ENCODE measurements around the gene ZNF862. TPM values are rescaled to one million over a fixed set of nuclear protein-coding genes. Genes with fewer than 3 reads are reported as not detected.

The ZNF862 gene
- total RNA-seq, 1 donor from 2014 or later = 5.4 TPM

GRCh38 chr7:149811221-149811620 lies 27.0 kb upstream of the ZNF862 start:
- DNase-seq (ENCODE audit: low read depth in 2 of 2) = no peak

GRCh38 chr7:149811831-149812490 lies 26.2 kb upstream of the ZNF862 start:
- no peak for DNase-seq (ENCODE audit: low read depth in 2 of 2)

- no peak for DNase-seq (ENCODE audit: low read depth in 2 of 2)
These were observed 24.7 kb upstream of the ZNF862 start for GRCh38 chr7:149813254-149814035.

DNA sequence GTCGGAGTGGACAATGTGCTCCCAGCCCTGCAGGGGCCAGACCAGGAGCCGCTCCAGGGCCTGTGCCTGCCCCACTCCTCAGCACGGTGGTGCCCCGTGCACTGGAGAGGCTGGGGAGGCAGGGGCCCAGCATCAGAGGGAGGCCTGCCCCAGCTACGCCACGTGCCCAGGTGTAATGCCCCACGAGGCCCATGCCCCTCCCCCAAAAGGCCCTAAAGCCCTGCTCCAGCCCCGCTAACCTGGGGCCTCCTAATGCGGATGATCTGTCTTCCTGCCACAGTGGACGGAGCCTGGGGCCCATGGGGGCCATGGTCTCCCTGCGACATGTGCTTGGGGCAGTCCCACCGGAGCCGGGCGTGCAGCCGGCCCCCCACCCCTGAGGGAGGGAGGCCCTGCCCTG lies 23.7 kb upstream of the ZNF862 start:
- DNase-seq (ENCODE audit: low read depth in 2 of 2) = no peak

GRCh38 chr7:149815121-149815520 lies 23.1 kb upstream of the ZNF862 start:
- no peak for DNase-seq (ENCODE audit: low read depth in 2 of 2)

DNA sequence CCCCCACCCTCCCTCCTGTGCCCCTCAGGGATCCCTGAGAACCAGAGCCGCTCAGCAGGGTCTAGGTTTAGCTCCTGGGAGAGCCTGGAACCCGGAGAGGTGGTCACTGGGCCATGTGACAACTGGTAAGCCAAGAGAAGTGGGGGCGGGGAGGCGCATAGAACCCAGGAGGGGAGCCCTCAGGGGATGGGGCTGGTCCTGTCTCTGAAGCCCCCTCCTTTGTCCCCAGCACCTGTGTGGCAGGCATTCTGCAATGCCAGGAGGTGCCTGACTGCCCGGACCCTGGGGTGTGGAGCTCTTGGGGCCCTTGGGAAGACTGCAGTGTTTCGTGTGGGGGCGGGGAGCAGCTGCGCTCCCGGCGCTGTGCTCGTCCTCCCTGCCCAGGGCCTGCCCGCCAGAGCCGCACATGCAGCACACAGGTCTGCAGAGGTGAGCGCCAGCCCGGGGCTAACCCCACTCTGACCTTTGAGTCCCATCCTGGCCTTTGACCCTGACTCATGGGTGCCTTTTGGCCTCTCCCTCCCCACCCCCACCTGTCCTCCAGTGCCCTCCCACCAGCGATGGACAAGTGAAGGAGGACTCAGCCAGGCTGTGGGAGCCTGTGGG lies 22.4 kb upstream of the ZNF862 start:
- no peak for DNase-seq (ENCODE audit: low read depth in 2 of 2)

GRCh38 chr7:149816267-149816751 lies 21.9 kb upstream of the ZNF862 start:
- DNase-seq (ENCODE audit: low read depth in 2 of 2) = no peak

GRCh38 chr7:149816794-149817193 lies 21.4 kb upstream of the ZNF862 start:
- DNase-seq (ENCODE audit: low read depth in 2 of 2) = no peak

DNA sequence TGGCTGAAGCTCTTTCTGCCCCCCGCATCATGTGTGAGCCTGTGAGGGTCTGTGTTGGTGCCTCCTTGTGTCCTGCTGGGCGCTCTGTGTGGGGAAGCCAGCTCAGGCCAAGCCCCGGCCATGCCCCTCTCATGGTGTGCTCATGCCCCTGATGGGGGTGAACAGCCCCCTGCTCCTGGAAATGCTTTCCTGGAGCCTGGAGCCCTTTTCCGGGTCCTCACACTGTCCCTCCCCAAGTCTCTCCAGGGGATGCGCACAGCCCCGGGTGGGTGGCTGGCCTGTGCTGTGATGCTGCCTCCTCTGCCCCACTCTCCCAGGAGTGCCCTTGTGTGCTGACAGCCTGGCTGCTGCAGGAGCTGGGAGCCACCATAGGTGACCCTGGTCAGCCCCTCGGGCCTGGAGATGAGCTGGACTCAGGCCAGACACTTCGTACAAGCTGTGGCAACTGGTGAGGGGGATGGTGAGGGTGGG lies 20.8 kb upstream of the ZNF862 start:
- no peak for DNase-seq (ENCODE audit: low read depth in 2 of 2)

DNA sequence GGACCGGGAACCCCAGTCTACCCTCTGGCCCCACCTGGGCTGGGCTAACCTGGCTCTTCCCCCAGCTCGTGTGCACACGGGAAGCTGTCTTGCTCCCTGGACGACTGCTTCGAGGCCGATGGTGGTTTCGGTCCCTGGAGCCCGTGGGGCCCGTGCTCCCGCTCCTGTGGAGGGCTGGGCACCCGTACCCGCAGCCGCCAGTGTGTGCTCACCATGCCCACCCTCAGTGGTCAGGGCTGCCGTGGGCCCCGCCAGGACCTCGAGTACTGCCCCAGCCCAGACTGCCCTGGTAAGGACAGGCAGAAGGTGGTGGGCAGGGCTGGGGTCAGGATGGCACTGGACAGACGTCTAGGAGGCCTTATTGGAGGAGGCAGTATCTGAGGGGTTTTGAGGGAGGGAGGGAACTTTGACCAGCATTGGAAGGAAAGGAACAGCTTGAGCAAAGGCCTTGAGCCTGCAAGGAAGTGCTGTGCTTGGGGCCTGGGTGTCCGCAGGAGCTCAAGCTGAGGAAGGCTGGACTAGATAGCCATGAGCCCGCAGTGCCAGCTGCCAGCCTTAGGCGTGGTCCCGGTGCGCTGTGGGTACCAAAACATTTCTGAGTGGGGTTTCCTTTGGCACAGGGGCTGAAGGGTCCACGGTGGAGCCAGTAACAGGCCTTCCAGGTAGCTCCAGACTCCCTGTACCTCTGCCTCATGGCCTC lies 20.2 kb upstream of the ZNF862 start:
- no peak for DNase-seq (ENCODE audit: low read depth in 2 of 2)

DNA sequence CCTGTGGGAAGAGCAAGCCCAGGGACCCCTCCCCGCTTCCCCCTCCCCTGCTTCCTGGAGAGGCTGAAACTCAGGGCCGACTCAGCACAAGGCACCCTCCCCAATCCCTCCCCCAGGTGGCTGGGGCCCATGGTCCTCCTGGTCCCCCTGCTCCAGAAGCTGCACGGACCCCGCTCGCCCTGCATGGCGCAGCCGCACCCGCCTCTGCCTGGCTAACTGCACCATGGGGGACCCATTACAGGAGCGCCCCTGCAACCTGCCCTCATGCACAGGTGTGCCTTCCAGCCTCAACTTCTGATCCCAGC lies 19.7 kb upstream of the ZNF862 start:
- no peak for DNase-seq (ENCODE audit: low read depth in 2 of 2)

DNA sequence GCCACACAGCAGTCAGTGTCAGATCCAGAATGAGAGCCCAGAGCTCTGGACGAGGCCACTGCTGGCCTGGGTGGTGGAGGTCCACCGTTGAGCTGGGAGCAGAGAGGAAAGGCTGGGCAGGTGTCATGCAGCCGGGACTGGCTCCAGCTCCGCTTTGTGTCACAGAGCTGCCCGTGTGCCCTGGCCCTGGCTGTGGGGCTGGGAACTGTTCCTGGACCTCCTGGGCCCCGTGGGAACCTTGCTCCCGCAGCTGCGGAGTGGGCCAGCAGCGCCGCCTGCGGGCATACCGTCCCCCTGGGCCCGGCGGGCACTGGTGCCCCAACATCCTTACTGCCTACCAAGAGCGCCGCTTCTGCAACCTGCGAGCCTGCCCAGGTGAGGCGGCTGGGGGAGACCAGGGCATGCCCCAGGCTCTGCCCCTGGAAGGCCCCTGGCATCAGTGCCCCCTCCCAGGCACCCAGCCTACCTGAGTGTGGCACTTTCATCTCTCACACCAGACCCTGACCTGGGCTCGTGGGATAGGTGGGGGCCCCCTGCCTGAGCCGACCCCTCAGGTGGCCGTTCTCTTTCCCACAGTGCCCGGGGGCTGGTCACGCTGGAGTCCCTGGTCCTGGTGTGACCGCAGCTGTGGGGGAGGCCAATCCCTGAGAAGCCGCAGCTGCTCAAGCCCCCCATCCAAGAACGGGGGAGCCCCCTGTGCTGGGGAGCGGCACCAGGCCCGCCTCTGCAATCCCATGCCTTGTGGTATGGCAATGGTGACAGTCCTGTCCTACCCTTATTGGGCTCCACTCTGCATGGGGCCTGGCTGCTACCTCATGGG lies 18.8 kb upstream of the ZNF862 start:
- no peak for DNase-seq (ENCODE audit: low read depth in 2 of 2)

GRCh38 chr7:149819961-149820340 lies 18.2 kb upstream of the ZNF862 start:
- DNase-seq (ENCODE audit: low read depth in 2 of 2) = no peak

- DNase-seq (ENCODE audit: low read depth in 2 of 2) = no peak
These were observed 17.5 kb upstream of the ZNF862 start for GRCh38 chr7:149820622-149821190.

DNA sequence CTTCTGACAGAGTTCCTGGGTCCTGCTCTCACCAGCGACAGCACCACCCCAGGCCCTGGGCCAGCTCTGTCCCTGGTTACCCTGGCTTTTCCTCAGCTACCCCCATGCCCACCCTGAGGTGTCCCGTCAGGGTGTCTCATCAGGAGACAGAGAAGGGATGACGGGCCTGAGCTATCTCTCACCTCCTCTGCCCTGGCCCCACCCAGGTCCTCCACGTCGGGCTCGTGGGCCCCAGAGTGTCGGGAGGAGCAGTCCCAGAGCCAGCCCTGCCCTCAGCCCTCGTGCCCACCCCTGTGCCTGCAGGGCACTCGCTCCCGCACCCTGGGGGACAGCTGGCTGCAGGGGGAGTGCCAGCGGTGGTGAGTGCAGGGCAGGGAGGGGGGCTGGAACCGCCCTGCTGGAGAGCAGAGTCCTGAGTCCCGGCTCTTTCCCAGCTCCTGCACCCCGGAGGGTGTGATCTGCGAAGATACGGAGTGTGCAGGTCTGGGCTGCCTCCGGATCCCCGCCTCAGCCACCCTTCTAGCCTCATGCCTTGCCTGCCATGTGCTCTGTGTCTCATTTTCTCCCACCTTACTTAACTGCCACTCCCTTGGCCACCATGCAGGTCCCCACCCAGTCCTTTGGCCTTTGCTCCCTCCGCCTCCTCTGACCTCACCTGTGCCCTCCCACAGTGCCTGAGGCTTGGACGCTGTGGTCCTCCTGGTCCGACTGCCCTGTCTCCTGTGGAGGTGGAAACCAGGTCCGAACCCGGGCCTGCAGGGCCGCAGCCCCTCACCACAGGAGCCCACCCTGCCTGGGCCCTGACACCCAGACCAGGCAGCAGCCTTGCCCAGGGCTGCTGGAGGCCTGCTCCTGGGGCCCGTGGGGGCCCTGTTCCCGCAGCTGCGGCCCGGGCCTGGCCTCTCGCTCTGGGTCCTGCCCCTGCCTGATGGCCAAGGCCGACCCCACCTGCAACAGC lies 16.7 kb upstream of the ZNF862 start:
- DNase-seq (ENCODE audit: low read depth in 2 of 2) = no peak

DNA sequence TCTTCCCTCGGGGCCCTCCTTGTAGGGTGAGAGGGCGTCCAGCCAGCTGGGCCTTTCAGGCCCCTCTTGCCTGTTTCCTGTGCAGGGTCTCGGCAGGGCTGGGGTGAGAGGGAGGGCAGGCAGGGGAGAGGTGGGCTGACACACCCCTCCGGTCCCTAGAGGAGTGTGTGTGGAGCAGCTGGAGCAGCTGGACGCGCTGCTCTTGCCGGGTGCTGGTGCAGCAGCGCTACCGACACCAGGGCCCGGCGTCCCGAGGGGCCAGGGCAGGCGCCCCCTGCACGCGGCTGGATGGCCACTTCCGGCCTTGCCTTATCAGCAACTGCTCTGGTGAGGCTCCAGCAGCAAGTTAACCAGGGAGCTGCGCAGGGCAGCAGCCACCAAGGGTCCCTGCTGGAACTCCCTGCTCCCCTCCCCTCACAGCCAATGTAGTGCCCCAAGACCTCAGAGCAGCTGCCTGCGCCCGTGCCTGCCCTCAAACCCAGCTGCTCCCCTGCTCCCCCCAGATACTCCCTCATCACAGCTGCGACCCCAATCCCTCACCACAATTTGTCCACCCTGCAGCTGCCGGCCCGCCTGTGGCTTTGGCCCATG lies 15.7 kb upstream of the ZNF862 start:
- DNase-seq (ENCODE audit: low read depth in 2 of 2) = no peak

- DNase-seq (ENCODE audit: low read depth in 2 of 2) = no peak
These were observed 15.0 kb upstream of the ZNF862 start for GRCh38 chr7:149823191-149823630.

DNA sequence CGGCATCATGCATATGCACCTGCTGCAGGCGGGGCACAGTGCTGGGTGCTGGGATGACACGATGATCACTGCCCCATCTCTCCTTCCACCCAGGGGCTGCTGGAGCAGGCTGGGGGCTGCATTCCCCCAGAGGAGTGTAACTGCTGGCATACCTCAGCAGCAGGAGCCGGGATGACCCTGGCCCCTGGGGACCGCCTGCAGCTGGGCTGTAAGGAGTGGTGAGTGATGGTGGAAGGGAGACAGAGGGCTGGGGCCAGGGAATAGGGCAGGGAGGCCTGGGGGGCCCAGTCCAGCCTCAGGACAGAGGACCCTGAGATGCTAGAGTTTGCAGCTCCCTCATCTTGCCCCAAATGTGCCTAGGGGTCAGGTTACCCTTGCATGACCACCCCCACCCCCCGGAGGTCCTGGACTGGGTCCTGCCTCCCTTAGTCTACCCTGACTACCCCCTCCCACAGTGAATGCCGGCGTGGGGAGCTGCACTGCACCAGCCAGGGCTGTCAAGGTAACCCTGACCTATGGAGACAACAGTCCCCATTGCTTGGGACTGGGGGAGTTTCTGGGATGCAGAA lies 14.5 kb upstream of the ZNF862 start:
- DNase-seq (ENCODE audit: low read depth in 2 of 2) = no peak

GRCh38 chr7:149824301-149824741 lies 13.9 kb upstream of the ZNF862 start:
- no peak for DNase-seq (ENCODE audit: low read depth in 2 of 2)

All from lung microvascular endothelial cell (primary cell).